ENCODE data around the gene SRRM4. TPM values are rescaled to one million over a fixed set of nuclear protein-coding genes. Genes with fewer than 3 reads are reported as not detected.

The SRRM4 gene
- total RNA-seq, 1 experiment from 2014 or later, result 0.02 TPM

- DNase-seq (ENCODE audit: low read depth, low spot score), result peak; percentile 36
- RAD21 ChIA-PET (ENCODE audit: low non-redundant PET in 1 of 2, low total read pairs in 2 of 2, uncharacterized antibody in 2 of 2, unreplicated experiment in 2 of 2), result no interaction called here
- CTCF ChIA-PET, result interaction anchor here (0.5 to 1.7 kb wide), 4 partner anchors 10 to 667 kb away, joined by 3 to 9 read pairs (median 3); no protein-coding TSS in a partner anchor
These were observed 39.3 kb downstream of the SRRM4 start for GRCh38 chr12:119020406-119021360.

GRCh38 chr12:119024356-119024755 is 43.0 kb downstream of the SRRM4 start:
- Histone ChIP-seq H3K4me1 (ENCODE audit: control insufficient read depth in 1 of 2, insufficient read depth in 2 of 2, low read length in 2 of 2) (no peaks in the 10 kb centered on the region), H3K4me3 (replicated peaks in 1 of 2; ENCODE audit: low read depth in 1 of 2, low read length in 2 of 2) (no peak overlapping the region), H3K4me2 (ENCODE audit: low read length) (no peak overlapping the region), H3K27me3 (ENCODE audit: insufficient read depth, low read length) (peaks cover 19% of the 10 kb centered on the region; the same call in 1 of the 2 replicates), H3K9ac (ENCODE audit: low read length) (no peak overlapping the region), H3K9me2 (ENCODE audit: insufficient read depth) (no peaks in the 10 kb centered on the region), H3K9me3 (ENCODE audit: control insufficient read depth in 1 of 2, insufficient read depth in 1 of 2, low read depth in 1 of 2, low read length in 2 of 2) (no peaks in the 10 kb centered on the region), H3K27ac (ENCODE audit: low read depth, low read length) (no peak overlapping the region), H4K20me1 (ENCODE audit: insufficient read depth) (no peaks in the 10 kb centered on the region), H3K36me3 (ENCODE audit: control insufficient read depth in 1 of 2, insufficient read depth in 2 of 2, low read length in 2 of 2) (no peaks in the 10 kb centered on the region), H3K79me2 (ENCODE audit: insufficient read depth, low read length) (no peaks in the 10 kb centered on the region), H2AFZ (ENCODE audit: low read depth, low read length, poor library complexity, severe bottlenecking) (no peak overlapping the region)
- ChIA-PET POLR2A (no interaction called here), CTCF (no interaction called here), RAD21 (ENCODE audit: low non-redundant PET in 1 of 2, low total read pairs in 2 of 2, uncharacterized antibody in 2 of 2, unreplicated experiment in 2 of 2) (no interaction called here)
- intact Hi-C loops (cut with micrococcal nuclease), result no loop called here
- no peak for DNase-seq (ENCODE audit: low read depth, low spot score)
- BruUV-seq (replicated peaks), result no TSS peak
- ATAC-seq, result no peak
- TF ChIP-seq SP1 (IDR thresholded peaks at IDR 0.05; ENCODE audit: low read depth), result no peak
- no peak for TF ChIP-seq EZH2phosphoT487 (IDR thresholded peaks at IDR 0.05; ENCODE audit: borderline replicate concordance)
- no peak for TF ChIP-seq SIN3A (IDR thresholded peaks at IDR 0.05; ENCODE audit: low read depth)
- no peak for TF ChIP-seq FOSL1 (IDR thresholded peaks at IDR 0.05; ENCODE audit: low read depth)
- no peak for TF ChIP-seq POLR2AphosphoS5 (IDR thresholded peaks at IDR 0.05; ENCODE audit: low read depth, low read length)
- no peak for TF ChIP-seq ZFX (IDR thresholded peaks at IDR 0.05)
- no peak for TF ChIP-seq ZNF274 (IDR thresholded peaks at IDR 0.05; ENCODE audit: low read depth, low read length)
- TF ChIP-seq CBX3 (IDR thresholded peaks at IDR 0.05; ENCODE audit: low read depth), result no peak
- TF ChIP-seq, protein P1, sequence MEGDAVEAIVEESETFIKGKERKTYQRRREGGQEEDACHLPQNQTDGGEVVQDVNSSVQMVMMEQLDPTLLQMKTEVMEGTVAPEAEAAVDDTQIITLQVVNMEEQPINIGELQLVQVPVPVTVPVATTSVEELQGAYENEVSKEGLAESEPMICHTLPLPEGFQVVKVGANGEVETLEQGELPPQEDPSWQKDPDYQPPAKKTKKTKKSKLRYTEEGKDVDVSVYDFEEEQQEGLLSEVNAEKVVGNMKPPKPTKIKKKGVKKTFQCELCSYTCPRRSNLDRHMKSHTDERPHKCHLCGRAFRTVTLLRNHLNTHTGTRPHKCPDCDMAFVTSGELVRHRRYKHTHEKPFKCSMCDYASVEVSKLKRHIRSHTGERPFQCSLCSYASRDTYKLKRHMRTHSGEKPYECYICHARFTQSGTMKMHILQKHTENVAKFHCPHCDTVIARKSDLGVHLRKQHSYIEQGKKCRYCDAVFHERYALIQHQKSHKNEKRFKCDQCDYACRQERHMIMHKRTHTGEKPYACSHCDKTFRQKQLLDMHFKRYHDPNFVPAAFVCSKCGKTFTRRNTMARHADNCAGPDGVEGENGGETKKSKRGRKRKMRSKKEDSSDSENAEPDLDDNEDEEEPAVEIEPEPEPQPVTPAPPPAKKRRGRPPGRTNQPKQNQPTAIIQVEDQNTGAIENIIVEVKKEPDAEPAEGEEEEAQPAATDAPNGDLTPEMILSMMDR (IDR thresholded peaks at IDR 0.05 in 2 of 3, conservative IDR thresholded peaks at IDR 0.05 in 1 of 3; ENCODE audit: borderline replicate concordance in 1 of 3, insufficient read depth in 1 of 3, low read depth in 2 of 3, low read length in 2 of 3), result no peak
- TF ChIP-seq SRF (IDR thresholded peaks at IDR 0.05; ENCODE audit: low read depth), result no peak
- TF ChIP-seq MAX (IDR thresholded peaks at IDR 0.05), result no peak
- TF ChIP-seq ELF1 (IDR thresholded peaks at IDR 0.05; ENCODE audit: borderline replicate concordance, low read depth), result no peak

More at GRCh38 chr12:119020406-119021360, 39.3 kb downstream of the SRRM4 start:
- Histone ChIP-seq H3K4me1 (ENCODE audit: control insufficient read depth in 1 of 2, insufficient read depth in 2 of 2, low read length in 2 of 2) (no peaks in the 10 kb centered on the region), H3K27me3 (ENCODE audit: insufficient read depth, low read length) (peaks cover 24% of the 10 kb centered on the region; the same call in 1 of the 2 replicates), H4K20me1 (ENCODE audit: insufficient read depth) (no peaks in the 10 kb centered on the region), H2AFZ (ENCODE audit: low read depth, low read length, poor library complexity, severe bottlenecking) (no peak overlapping the region), H3K27ac (ENCODE audit: low read depth, low read length) (no peak overlapping the region), H3K79me2 (ENCODE audit: insufficient read depth, low read length) (no peaks in the 10 kb centered on the region), H3K36me3 (ENCODE audit: control insufficient read depth in 1 of 2, insufficient read depth in 2 of 2, low read length in 2 of 2) (no peaks in the 10 kb centered on the region), H3K9ac (ENCODE audit: low read length) (no peak overlapping the region), H3K9me3 (ENCODE audit: control insufficient read depth in 1 of 2, insufficient read depth in 1 of 2, low read depth in 1 of 2, low read length in 2 of 2) (no peaks in the 10 kb centered on the region), H3K9me2 (ENCODE audit: insufficient read depth) (no peaks in the 10 kb centered on the region), H3K4me2 (ENCODE audit: low read length) (no peak overlapping the region), H3K4me3 (replicated peaks in 1 of 2; ENCODE audit: low read depth in 1 of 2, low read length in 2 of 2) (no peak overlapping the region)
- POLR2A ChIA-PET, result no interaction called here
- TF ChIP-seq RAD21 (IDR thresholded peaks at IDR 0.05; ENCODE audit: low read depth), result peak; percentile 51
- TF ChIP-seq, protein P1 (IDR thresholded peaks at IDR 0.05 in 2 of 3, conservative IDR thresholded peaks at IDR 0.05 in 1 of 3; ENCODE audit: borderline replicate concordance in 1 of 3, insufficient read depth in 1 of 3, low read depth in 2 of 3, low read length in 2 of 3), result peak; percentile 92 to 98 (median 96)
- no peak for TF ChIP-seq YY1 (IDR thresholded peaks at IDR 0.05; ENCODE audit: extremely low read depth, insufficient replicate concordance, low read depth, low read length)
- peak; percentile 99 for ATAC-seq
- BruUV-seq (replicated peaks), result no TSS peak
- intact Hi-C loops (cut with micrococcal nuclease), result loop anchor here (1.0 kb wide), 1 partner anchor 393 kb away; no protein-coding TSS in a partner anchor

Measured in HCT116 (cell line).